Neural crest cell (in vitro differentiated cells): ENCODE measurements around the gene ARVCF. TPM values are rescaled to one million over a fixed set of nuclear protein-coding genes. Genes with fewer than 3 reads are reported as not detected.

Source experiments
- DNase-seq: peaks from one replicate; pipeline ENCODE4 v3.0.0; 2021; ENCODE audit warnings: low read depth, mixed read lengths, low spot score
- H3K27ac Mint-ChIP-seq: one replicate; pipeline ENCODE4 v1.8.0; 2021; ENCODE audit warnings: mild to moderate bottlenecking, mixed read lengths; ENCODE audit not compliant: unreplicated experiment
- H3K27me3 Mint-ChIP-seq: 2 replicates; pipeline ENCODE4 v1.8.0; 2021; ENCODE audit warnings: low read depth, mild to moderate bottlenecking, mixed read lengths
- H3K36me3 Mint-ChIP-seq: 2 replicates; pipeline ENCODE4 v1.8.0; 2021; ENCODE audit warnings: low read depth, mild to moderate bottlenecking, mixed read lengths
- H3K4me1 Mint-ChIP-seq: 2 replicates; pipeline ENCODE4 v1.8.0; 2021; ENCODE audit warnings: mixed read lengths
- H3K4me3 Mint-ChIP-seq: one replicate; pipeline ENCODE4 v1.8.0; 2021; ENCODE audit warnings: mild to moderate bottlenecking, mixed read lengths
- H3K9me3 Mint-ChIP-seq: 2 replicates; pipeline ENCODE4 v1.8.0; 2021; ENCODE audit warnings: mixed read lengths
- CTCF ChIP-seq: fragments of 200-600 bp; sonication (generic); conservative IDR thresholded peaks from 2 replicates; pipeline ENCODE4 v1.5.0; 2021; ENCODE audit warnings: antibody characterized with exemption, mild to moderate bottlenecking
- total RNA-seq: library from RNA; stranded (reverse); gene quantifications from 2 replicates; pipeline ENCODE4 v1.2.1, GENCODE V29; 2021

The ARVCF gene
- total RNA-seq, 1 donor from 2014 or later = 105 TPM

- Mint-ChIP-seq H3K4me3 (no peak overlapping the region), H3K36me3 (peaks cover 9% of the 10 kb centered on the region), H3K27me3 (no peaks in the 10 kb centered on the region), H3K27ac (no peak overlapping the region), H3K9me3 (no peaks in the 10 kb centered on the region), H3K4me1 (peaks cover 30% of the 10 kb centered on the region)
- no peak for TF ChIP-seq CTCF
- DNase-seq = no peak
Observed at GRCh38 chr22:19968450-19968891, 48.2 kb downstream of the ARVCF start.

DNA sequence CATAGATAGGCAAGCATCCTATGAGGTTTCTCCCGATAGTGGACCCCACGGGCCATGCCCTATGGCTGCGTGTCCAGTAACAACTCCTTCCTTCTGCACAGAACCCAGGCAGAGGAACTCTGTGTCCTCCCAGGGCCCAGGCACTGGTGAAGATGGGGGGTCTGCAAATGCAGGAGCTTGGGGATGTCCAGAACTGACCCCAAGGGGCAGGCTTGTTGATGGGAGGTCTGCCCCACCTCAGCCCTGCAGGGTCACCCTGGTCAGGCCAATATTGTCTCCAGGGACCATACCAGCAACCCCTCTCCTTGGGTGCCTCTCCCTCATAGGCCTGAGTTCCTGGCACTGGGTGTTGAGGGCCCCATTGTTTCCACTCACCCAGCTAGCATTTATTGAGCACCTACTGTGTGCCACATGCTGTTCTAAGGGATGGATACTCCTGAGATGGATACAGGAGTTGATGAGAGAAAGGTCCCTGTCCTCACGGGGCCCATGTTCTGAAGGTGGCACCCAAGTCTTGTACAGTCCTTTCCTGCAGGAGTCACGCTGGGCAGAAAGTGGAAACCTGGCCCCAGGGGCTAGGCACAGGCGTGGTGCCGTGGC, 48.7 kb downstream of the ARVCF start:
- Mint-ChIP-seq H3K36me3 (peaks cover 9% of the 10 kb centered on the region), H3K27ac (no peak overlapping the region), H3K9me3 (no peaks in the 10 kb centered on the region), H3K4me1 (peaks cover 30% of the 10 kb centered on the region), H3K4me3 (peak overlapping the region; percentile 78), H3K27me3 (no peaks in the 10 kb centered on the region)
- TF ChIP-seq CTCF = no peak
- no peak for DNase-seq

- DNase-seq = no peak
- peaks cover 35% of the 10 kb centered on the region for H3K4me1 Mint-ChIP-seq
- no peak for TF ChIP-seq CTCF
- H3K9me3 Mint-ChIP-seq = no peaks in the 10 kb centered on the region
- H3K27ac Mint-ChIP-seq = peak overlapping the region; percentile 79
- peak overlapping the region; percentile 78 for H3K4me3 Mint-ChIP-seq
- H3K27me3 Mint-ChIP-seq = no peaks in the 10 kb centered on the region
- peaks cover 9% of the 10 kb centered on the region for H3K36me3 Mint-ChIP-seq
Observed at GRCh38 chr22:19966908-19967750, 49.5 kb downstream of the ARVCF start.

DNA sequence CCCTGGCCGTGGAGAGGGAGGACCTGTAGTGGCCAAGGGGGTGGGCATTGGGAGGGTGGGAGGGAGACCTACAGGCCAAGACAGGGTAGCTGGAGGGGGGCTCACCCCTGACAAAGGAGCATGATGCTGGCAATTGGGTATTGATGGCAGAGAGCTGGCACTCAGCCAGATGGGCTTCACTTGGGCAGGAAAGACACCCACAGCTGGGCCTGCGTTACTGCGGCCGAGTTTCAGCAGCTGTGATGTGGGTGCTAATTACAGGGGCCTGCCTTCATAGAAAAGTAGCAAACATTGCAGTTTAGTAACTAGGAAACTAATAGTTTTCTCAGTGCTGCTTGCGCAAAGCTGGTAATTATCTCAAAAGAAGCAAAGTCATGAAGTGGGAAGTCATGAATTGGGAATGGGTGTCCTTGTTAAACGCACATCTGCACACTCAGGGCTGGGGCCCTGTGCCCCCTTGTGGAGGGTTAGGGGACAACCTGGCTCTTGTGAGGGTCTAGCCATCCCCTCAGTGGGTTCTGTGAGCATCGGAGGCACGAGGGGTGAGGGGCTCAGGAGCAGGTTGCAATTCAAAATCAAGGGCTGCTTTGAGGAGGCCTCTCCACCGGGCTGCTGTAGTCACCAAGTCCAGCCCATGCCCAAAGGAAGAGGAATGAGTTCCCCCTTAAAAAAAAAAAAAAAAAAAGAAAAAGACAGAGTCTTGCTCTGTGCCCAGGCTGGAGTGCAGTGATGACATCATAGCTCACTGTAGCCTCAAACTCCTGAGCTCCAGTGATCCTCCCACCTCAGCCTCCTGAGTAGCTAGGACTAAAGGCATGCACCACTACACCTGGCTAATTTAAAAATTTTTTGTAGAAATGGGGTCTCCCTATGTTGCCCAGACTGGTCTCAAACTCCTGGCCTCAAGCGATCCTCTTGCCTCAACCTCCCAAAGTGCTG, 50.6 kb downstream of the ARVCF start:
- peaks cover 7% of the 10 kb centered on the region for H3K36me3 Mint-ChIP-seq
- peak; percentile 51 for DNase-seq
- peak; percentile 59 for TF ChIP-seq CTCF
- H3K27me3 Mint-ChIP-seq = no peaks in the 10 kb centered on the region
- no peaks in the 10 kb centered on the region for H3K9me3 Mint-ChIP-seq
- no peak overlapping the region for H3K27ac Mint-ChIP-seq
- peak overlapping the region; percentile 52 for H3K4me3 Mint-ChIP-seq
- peaks cover 36% of the 10 kb centered on the region for H3K4me1 Mint-ChIP-seq

DNA sequence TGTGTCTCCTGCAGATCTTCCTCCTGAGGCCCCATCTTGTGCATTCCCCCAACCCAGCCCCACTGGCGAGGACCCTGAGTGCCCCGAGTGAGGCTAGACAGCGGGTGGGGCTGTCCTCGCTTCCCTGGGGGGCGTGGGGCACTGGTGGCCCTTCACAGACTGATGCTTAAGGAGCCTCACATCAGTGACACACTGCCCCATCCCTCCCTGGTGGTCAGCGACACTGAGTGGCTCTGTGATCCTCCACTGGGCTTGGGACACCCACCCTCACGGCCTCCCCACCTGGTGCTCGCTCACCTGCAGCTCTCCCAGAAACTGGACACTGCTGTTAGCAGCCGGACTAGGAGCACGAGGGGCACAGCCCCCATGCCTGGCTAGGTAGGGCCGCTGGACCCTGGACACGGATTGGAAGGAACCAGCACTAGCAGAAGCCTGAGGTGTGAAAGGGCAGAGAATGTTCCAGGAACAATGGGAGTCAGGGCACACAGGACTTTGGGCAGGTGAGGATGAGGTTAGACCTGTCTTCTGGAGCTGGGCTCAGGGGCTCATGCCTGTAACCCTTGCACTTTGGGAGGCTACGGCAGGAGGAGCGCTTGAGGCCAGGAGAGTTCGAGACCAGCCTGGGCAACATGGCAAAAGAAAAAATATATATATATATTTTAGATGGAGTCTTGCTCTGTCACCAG, 51.8 kb downstream of the ARVCF start:
- Mint-ChIP-seq H3K36me3 (peaks cover 4% of the 10 kb centered on the region), H3K27me3 (no peaks in the 10 kb centered on the region), H3K9me3 (no peaks in the 10 kb centered on the region), H3K4me3 (no peak overlapping the region), H3K27ac (no peak overlapping the region), H3K4me1 (peaks cover 40% of the 10 kb centered on the region)
- TF ChIP-seq CTCF = no peak
- no peak for DNase-seq
